Upper lobe of left lung (tissue), 6 donors: ENCODE results near the gene MRPL41. TPM values are rescaled to one million over a fixed set of nuclear protein-coding genes. Genes with fewer than 3 reads are reported as not detected.

Experiments used
- ATAC-seq, 2 donors: fragments of 200-7000 bp; cut with Tn5 transposase; one replicate each; pipeline ENCODE4 v1.9.1; 2022; ENCODE audit warnings: mild to moderate bottlenecking in 2 of 2, moderate library complexity in 2 of 2; ENCODE audit not compliant: low FRiP score in 2 of 2
- DNase-seq, 2 donors: peaks; one replicate each; pipeline ENCODE4 v3.0.0-alpha.2; 2019 to 2020
- H3K27ac ChIP-seq, 4 donors: fragments of 200-600 bp; sonication (generic); one replicate each; pipeline ENCODE4 v1.5.1; 2016 to 2019
- H3K27me3 ChIP-seq, 4 donors: fragments of 200-600 bp; sonication (generic); one replicate each; pipeline ENCODE4 v1.5.1; 2017 to 2019
- H3K36me3 ChIP-seq, 4 donors: fragments of 200-600 bp; sonication (generic); one replicate each; pipeline ENCODE4 v1.5.1; 2016 to 2019
- H3K4me1 ChIP-seq, 4 donors: fragments of 200-600 bp; sonication (generic); one replicate each; pipeline ENCODE4 v1.5.1; 2018 to 2019
- H3K4me3 ChIP-seq, 4 donors: fragments of 200-600 bp; sonication (generic); one replicate each; pipeline ENCODE4 v1.5.1; 2017 to 2019; ENCODE audit warnings: mild to moderate bottlenecking in 2 of 4, moderate library complexity in 1 of 4
- H3K9me3 ChIP-seq, 4 donors: fragments of 200-600 bp; sonication (generic); one replicate each; pipeline ENCODE4 v1.5.1; 2018 to 2019
- EP300 ChIP-seq, 4 donors: sonication (generic); formaldehyde crosslinking; IDR thresholded peaks; one replicate each; pipeline ENCODE4 v1.5.1; 2017; ENCODE audit warnings: antibody characterized with exemption in 4 of 4, control low read depth in 2 of 4
- POLR2A ChIP-seq, 4 donors: fragments of 450-650 bp; IDR thresholded peaks; one replicate each; pipeline ENCODE4 v1.5.1; 2016 to 2017; ENCODE audit warnings: antibody characterized with exemption in 4 of 4, mild to moderate bottlenecking in 2 of 4
- POLR2AphosphoS5 ChIP-seq, 2 donors: sonication (generic); formaldehyde crosslinking; IDR thresholded peaks; one replicate each; pipeline ENCODE4 v1.5.1; 2017; ENCODE audit warnings: antibody characterized with exemption in 2 of 2
- WGBS, 2 donors: methylation state at CpG; one replicate each; pipeline ENCODE4 v1.1.5; 2017 to 2018; 5-methylcytosine and 5-hydroxymethylcytosine counted together
- total RNA-seq, 6 donors: library from RNA; depleted of rRNA in 4 of 6; stranded (reverse); fragments of >200 nt in 4 of 6; gene quantifications; one replicate each; pipeline versions ENCODE4 v1.1.0 to v1.2.1, GENCODE V29; 2016 to 2021
- TF ChIP-seq, protein P1 (sequence below), 6 experiments: fragments of 450-650 bp in 4 of 6; fragments of 200-600 bp in 2 of 6; sonication (generic) in 2 of 6; IDR thresholded peaks; one replicate each; pipeline ENCODE4 v1.5.1; 2016 to 2019; ENCODE audit warnings: antibody characterized with exemption in 6 of 6
- donor health status: DM: no; HTN: no; CAD: no; lungs with moderate emphysema.
- donor health status: DM: no; HTN: yes; CAD: no; lungs with severe emphysema.

Gene MRPL41
- total RNA-seq, 6 donors from 2014 or later = 36.5 to 172 (median 62.1) TPM

DNA sequence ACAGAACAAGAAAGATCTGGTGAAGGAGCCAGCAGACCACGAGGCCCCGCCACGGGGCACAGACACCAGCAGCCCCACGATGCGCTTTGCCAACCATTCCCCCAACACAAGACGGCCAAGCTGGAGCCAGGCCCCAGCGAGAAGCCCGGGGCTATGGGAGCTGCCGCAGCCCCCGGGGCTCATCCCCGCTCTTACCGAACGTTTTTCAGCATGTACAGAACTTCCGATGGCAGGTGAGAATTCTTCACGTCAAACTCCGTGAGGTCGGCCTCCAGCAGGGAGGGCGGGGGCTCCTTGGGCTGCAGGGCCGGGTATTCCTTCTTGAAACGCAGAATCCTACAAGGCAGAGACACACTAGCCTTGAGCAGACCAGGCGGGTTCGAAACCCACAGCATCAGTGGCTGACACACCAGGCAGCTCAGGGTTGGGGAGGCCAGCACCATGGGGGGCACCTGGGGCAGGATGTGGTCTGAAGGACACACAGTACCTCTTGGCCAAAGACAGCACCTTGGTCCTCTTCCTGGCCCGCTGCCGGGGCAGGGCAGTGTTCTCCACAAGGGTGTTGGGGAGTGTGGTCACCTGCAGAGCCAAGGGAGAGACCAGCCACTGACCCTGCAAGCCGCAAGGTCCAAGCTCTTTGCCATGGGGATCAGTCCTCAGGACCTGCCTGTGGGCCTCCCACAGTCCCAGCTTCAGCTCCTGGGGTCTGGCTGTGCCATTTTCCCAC lies 8.3 kb upstream of the MRPL41 start:
- no peak overlapping the region for H3K27ac ChIP-seq
- TF ChIP-seq EP300 (IDR thresholded peaks at IDR 0.05) (no peak), POLR2AphosphoS5 (IDR thresholded peaks at IDR 0.05) (no peak), POLR2A (IDR thresholded peaks at IDR 0.05) (no peak)
- TF ChIP-seq, protein P1, sequence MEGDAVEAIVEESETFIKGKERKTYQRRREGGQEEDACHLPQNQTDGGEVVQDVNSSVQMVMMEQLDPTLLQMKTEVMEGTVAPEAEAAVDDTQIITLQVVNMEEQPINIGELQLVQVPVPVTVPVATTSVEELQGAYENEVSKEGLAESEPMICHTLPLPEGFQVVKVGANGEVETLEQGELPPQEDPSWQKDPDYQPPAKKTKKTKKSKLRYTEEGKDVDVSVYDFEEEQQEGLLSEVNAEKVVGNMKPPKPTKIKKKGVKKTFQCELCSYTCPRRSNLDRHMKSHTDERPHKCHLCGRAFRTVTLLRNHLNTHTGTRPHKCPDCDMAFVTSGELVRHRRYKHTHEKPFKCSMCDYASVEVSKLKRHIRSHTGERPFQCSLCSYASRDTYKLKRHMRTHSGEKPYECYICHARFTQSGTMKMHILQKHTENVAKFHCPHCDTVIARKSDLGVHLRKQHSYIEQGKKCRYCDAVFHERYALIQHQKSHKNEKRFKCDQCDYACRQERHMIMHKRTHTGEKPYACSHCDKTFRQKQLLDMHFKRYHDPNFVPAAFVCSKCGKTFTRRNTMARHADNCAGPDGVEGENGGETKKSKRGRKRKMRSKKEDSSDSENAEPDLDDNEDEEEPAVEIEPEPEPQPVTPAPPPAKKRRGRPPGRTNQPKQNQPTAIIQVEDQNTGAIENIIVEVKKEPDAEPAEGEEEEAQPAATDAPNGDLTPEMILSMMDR (IDR thresholded peaks at IDR 0.05) = no peak
- H3K4me1 ChIP-seq = no peaks in the 10 kb centered on the region
- H3K9me3 ChIP-seq = no peaks in the 10 kb centered on the region
- ATAC-seq (peak in 1 of 2 donors; percentile 34), DNase-seq (no peak)
- WGBS, 2 donors = 91 to 93% methylated on average over 14 to 25 of the region's 25 CpGs
- H3K36me3 ChIP-seq = peaks cover 0 to 12% (median 4%) of the 10 kb centered on the region in 4 donors
- H3K4me3 ChIP-seq = no peak overlapping the region
- no peaks in the 10 kb centered on the region for H3K27me3 ChIP-seq

DNA sequence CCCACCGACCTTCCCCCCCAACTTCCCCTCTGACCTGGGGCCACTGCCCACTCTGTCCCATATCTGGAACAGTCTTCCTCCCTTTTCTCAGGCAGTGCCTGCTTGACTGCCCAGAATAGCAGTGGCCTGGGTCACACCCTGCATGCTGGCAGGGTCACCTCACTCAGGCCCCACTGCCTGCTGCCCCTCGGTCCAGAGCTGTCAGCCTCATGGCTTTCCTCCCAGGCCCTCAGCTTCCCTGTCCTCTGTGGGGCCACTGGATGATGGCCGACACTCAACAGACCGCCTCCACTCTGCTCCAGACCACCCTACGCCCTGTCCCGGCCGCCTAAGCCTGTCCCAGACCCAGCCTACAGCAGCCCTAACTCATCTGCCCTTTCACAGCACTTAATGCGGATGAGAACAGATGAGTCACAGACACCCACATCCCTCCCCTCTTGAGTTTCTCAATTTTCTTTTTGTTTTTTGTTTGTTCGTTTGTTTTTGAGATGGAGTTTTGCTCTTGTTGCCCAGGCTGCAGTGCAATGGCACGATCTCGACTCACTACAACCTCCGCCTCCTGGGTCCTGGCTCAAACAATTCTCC lies 7.4 kb upstream of the MRPL41 start:
- Histone ChIP-seq H3K36me3 (peaks cover 0 to 12% (median 4%) of the 10 kb centered on the region in 4 donors), H3K27ac (no peak overlapping the region), H3K27me3 (no peaks in the 10 kb centered on the region), H3K4me3 (no peak overlapping the region), H3K4me1 (no peaks in the 10 kb centered on the region), H3K9me3 (no peaks in the 10 kb centered on the region)
- peak; percentile 16 to 31 for ATAC-seq
- WGBS, 2 donors = 89 to 95% methylated on average over 12 of the region's 12 CpGs
- TF ChIP-seq POLR2AphosphoS5 (IDR thresholded peaks at IDR 0.05) (no peak), POLR2A (IDR thresholded peaks at IDR 0.05) (no peak), EP300 (IDR thresholded peaks at IDR 0.05) (no peak)
- TF ChIP-seq, protein P1 (IDR thresholded peaks at IDR 0.05) = no peak
- DNase-seq = no peak

DNA sequence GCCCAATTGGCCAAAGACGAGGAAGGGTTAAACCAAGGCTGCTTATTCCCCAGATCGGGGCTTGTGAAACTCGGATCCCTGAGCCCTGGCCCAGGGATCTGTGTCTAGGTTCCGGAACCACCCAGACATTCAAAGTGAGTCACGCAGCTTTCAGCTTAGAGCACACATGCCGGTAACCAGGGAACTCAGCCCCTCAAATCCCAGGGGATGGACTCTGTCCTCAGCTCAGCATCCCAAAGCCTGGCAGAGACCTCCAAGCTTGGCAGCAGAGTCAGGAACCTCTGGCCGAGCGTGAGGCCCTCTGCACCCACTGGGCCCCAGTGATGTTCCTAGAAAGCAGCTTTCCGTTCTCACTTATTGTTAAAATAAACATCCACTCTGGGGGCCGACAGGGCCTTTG lies 6.6 kb upstream of the MRPL41 start:
- Histone ChIP-seq H3K27ac (no peak overlapping the region), H3K4me3 (no peak overlapping the region)
- WGBS, 2 donors = 79 to 85% methylated on average over 7 to 10 of the region's 10 CpGs

DNA sequence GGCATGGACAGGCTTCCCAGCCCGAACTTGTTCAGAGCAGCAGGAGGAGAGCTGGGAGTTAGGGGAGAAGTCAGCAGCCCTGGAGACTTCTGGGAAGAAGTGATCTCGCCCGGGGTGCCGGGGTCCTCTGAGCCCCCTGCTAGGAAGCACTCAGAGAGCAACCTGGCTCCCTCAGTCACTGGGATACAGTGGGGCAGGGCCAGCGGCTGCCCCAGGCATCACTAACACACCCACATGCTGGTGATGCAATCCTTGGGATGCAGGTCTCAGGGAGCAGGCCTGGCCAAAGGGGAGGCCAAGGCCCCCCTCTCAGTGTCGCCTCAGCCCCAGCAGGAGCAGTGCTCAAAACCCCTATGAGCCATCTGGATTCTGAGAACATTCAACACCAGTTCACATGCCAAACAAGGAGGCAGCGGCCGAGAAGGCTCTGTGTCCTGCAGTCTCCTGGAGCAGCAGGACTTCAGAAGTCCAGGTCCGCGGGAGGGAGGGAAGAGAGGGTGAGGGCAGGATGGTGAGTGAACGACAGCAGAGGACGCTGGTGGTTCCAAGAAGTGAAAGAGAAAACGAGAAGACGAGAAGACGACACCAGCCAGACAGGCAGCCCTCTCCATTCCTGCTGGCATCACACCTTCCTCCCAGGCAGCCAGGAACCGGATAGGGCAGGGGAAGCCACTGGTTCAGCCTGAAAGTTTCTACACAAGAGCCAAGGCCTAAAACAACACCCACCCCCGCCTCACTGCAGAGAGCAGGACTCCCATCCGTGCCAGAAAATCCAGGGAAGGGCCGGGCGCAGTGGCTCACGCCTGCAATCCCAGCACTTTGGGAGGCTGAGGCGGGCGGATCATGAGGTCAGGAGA lies 3.8 kb upstream of the MRPL41 start:
- H3K36me3 ChIP-seq = peaks cover 0 to 2% (median 0%) of the 10 kb centered on the region in 4 donors
- no peak for TF ChIP-seq EP300 (IDR thresholded peaks at IDR 0.05)
- TF ChIP-seq, protein P1 (IDR thresholded peaks at IDR 0.05) = no peak
- no peak for TF ChIP-seq POLR2AphosphoS5 (IDR thresholded peaks at IDR 0.05)
- no peak for TF ChIP-seq POLR2A (IDR thresholded peaks at IDR 0.05)
- no peak overlapping the region for H3K4me3 ChIP-seq
- ATAC-seq = no peak
- 81 to 89% methylated on average over 20 to 21 of the region's 23 CpGs for WGBS, 2 donors
- no peak overlapping the region for H3K27ac ChIP-seq
- no peaks in the 10 kb centered on the region for H3K9me3 ChIP-seq
- H3K4me1 ChIP-seq = peaks cover 12 to 26% (median 16%) of the 10 kb centered on the region in 4 donors
- DNase-seq = no peak
- H3K27me3 ChIP-seq = no peaks in the 10 kb centered on the region

More for the DNA sequence above, 6.6 kb upstream of the MRPL41 start:
- DNase-seq (no peak), ATAC-seq (peak in 1 of 2 donors; percentile 49)
- H3K4me1 ChIP-seq = peaks cover 4 to 7% (median 6%) of the 10 kb centered on the region in 4 donors
- no peaks in the 10 kb centered on the region for H3K9me3 ChIP-seq
- TF ChIP-seq POLR2A (IDR thresholded peaks at IDR 0.05) (no peak), POLR2AphosphoS5 (IDR thresholded peaks at IDR 0.05) (no peak), EP300 (IDR thresholded peaks at IDR 0.05) (no peak)
- TF ChIP-seq, protein P1 (IDR thresholded peaks at IDR 0.05) = no peak
- no peaks in the 10 kb centered on the region for H3K27me3 ChIP-seq
- peaks cover 0 to 12% (median 4%) of the 10 kb centered on the region in 4 donors for H3K36me3 ChIP-seq
